ENCODE data around the gene CCSER1. TPM values are rescaled to one million over a fixed set of nuclear protein-coding genes. Genes with fewer than 3 reads are reported as not detected.

The CCSER1 gene
- total RNA-seq, 1 experiment from 2014 or later: 4.1 TPM

DNA sequence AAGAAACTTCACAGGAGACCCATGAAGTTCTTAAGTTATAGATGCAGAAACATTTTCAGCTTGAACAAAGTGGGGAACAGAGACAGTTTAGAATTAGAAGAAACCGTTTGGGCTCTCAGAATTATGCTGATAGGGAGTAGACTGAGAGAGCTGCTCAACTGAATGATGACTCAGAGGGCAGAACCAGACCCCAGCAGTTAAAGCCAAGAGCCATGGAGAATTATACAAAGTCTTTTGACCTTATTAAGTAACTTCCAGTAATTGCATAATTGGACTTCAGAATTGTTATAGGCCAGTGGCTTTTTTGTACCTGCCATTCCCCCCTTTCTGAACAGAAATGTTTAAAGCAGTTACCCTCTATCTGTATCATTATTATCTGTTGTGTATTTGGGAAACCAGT lies 642.1 kb downstream of the CCSER1 start:
- Mint-ChIP-seq H3K4me1 (ENCODE audit: low read depth, unreplicated experiment) (no peaks in the 10 kb centered on the region), H3K9me3 (ENCODE audit: unreplicated experiment) (no peaks in the 10 kb centered on the region), H3K4me3 (ENCODE audit: unreplicated experiment) (no peak overlapping the region), H3K36me3 (ENCODE audit: insufficient read depth, unreplicated experiment) (no peaks in the 10 kb centered on the region), H3K27ac (ENCODE audit: unreplicated experiment) (no peak overlapping the region), H3K27me3 (ENCODE audit: insufficient read depth, unreplicated experiment) (no peaks in the 10 kb centered on the region)
- H3K36me3 ChIP-seq (ENCODE audit: control insufficient read depth, insufficient read depth, low read length): no peaks in the 10 kb centered on the region
- H3K9me3 ChIP-seq: no peaks in the 10 kb centered on the region
- ChIA-PET POLR2A (no interaction called here), CTCF (no interaction called here)
- intact Hi-C loops (cut with micrococcal nuclease; ENCODE audit: unreplicated experiment): no loop called here
- TF ChIP-seq, protein P1, sequence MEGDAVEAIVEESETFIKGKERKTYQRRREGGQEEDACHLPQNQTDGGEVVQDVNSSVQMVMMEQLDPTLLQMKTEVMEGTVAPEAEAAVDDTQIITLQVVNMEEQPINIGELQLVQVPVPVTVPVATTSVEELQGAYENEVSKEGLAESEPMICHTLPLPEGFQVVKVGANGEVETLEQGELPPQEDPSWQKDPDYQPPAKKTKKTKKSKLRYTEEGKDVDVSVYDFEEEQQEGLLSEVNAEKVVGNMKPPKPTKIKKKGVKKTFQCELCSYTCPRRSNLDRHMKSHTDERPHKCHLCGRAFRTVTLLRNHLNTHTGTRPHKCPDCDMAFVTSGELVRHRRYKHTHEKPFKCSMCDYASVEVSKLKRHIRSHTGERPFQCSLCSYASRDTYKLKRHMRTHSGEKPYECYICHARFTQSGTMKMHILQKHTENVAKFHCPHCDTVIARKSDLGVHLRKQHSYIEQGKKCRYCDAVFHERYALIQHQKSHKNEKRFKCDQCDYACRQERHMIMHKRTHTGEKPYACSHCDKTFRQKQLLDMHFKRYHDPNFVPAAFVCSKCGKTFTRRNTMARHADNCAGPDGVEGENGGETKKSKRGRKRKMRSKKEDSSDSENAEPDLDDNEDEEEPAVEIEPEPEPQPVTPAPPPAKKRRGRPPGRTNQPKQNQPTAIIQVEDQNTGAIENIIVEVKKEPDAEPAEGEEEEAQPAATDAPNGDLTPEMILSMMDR (IDR thresholded peaks at IDR 0.05; ENCODE audit: insufficient read depth in 1 of 2, low read depth in 1 of 2, low read length in 1 of 2, severe bottlenecking in 1 of 2, unreplicated experiment in 1 of 2): no peak
- H3K4me1 ChIP-seq: no peaks in the 10 kb centered on the region
- DNase-seq: no peak
- no peak overlapping the region for H3K4me3 ChIP-seq (ENCODE audit: low read depth, low read length)
- BruUV-seq (replicated peaks): no TSS peak
- H3K27me3 ChIP-seq (replicated peaks; ENCODE audit: control insufficient read depth, insufficient read depth, low read length): no peaks in the 10 kb centered on the region

DNA sequence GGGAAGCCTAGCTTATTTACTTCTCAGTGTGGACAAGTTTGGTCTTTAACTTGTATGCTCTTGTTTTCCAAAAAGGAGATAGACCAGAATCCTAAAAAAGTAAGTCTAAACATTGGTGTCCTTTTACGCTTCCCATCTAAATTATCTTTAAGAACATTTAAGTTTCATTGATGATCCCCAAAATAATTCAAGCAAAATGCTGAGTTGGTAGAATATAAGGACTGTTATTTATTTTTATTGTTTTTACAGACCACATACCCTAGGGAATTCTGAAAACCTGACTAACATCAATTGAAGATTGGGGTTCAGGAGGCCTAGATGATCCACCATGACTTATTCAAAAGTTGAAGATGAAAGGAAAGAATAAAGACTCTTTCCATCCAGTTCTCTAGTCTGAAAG lies 653.0 kb downstream of the CCSER1 start:
- no peaks in the 10 kb centered on the region for H3K36me3 ChIP-seq (ENCODE audit: control insufficient read depth, insufficient read depth, low read length)
- no peak for DNase-seq
- ChIA-PET POLR2A (no interaction called here), CTCF (no interaction called here)
- H3K27me3 ChIP-seq (replicated peaks; ENCODE audit: control insufficient read depth, insufficient read depth, low read length): no peaks in the 10 kb centered on the region
- no TSS peak for BruUV-seq (replicated peaks)
- H3K4me1 ChIP-seq: no peaks in the 10 kb centered on the region
- no peaks in the 10 kb centered on the region for H3K9me3 ChIP-seq
- H3K9me3 Mint-ChIP-seq (ENCODE audit: unreplicated experiment): no peaks in the 10 kb centered on the region
- no peak overlapping the region for H3K4me3 Mint-ChIP-seq (ENCODE audit: unreplicated experiment)
- no peaks in the 10 kb centered on the region for H3K36me3 Mint-ChIP-seq (ENCODE audit: insufficient read depth, unreplicated experiment)
- intact Hi-C loops (cut with micrococcal nuclease; ENCODE audit: unreplicated experiment): loop anchor here (1.0 kb wide), 1 partner anchor 33 kb away; no protein-coding TSS in a partner anchor
- no peaks in the 10 kb centered on the region for H3K27me3 Mint-ChIP-seq (ENCODE audit: insufficient read depth, unreplicated experiment)
- TF ChIP-seq, protein P1 (IDR thresholded peaks at IDR 0.05; ENCODE audit: insufficient read depth in 1 of 2, low read depth in 1 of 2, low read length in 1 of 2, severe bottlenecking in 1 of 2, unreplicated experiment in 1 of 2): no peak
- no peaks in the 10 kb centered on the region for H3K4me1 Mint-ChIP-seq (ENCODE audit: low read depth, unreplicated experiment)
- H3K27ac Mint-ChIP-seq (ENCODE audit: unreplicated experiment): no peak overlapping the region
- H3K4me3 ChIP-seq (ENCODE audit: low read depth, low read length): no peak overlapping the region

DNA sequence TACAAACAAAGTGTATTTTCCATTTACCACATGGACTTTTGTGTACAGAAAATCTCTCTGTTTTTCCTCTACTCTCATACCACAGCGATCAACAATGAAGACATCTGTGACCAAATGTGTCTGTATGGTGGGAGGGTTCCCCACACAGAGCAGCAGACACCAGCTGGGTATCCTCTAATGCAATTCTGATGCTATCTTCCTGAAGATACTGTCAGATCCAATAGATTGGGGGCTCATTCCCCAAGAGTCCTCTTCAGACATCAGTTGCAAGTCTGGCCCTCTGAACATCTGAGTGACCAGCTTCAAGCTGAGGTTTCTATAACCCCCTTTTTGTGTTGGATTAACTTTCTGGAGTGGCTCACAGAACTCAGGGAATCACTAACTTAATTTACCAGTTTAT lies 659.4 kb downstream of the CCSER1 start:
- Histone ChIP-seq H3K4me1 (no peaks in the 10 kb centered on the region), H3K36me3 (ENCODE audit: control insufficient read depth, insufficient read depth, low read length) (no peaks in the 10 kb centered on the region), H3K4me3 (ENCODE audit: low read depth, low read length) (no peak overlapping the region), H3K27me3 (replicated peaks; ENCODE audit: control insufficient read depth, insufficient read depth, low read length) (no peaks in the 10 kb centered on the region), H3K9me3 (no peaks in the 10 kb centered on the region)
- H3K4me1 Mint-ChIP-seq (ENCODE audit: low read depth, unreplicated experiment): no peaks in the 10 kb centered on the region
- POLR2A ChIA-PET: no interaction called here
- no TSS peak for BruUV-seq (replicated peaks)
- H3K4me3 Mint-ChIP-seq (ENCODE audit: unreplicated experiment): no peak overlapping the region
- no peaks in the 10 kb centered on the region for H3K9me3 Mint-ChIP-seq (ENCODE audit: unreplicated experiment)
- CTCF ChIA-PET: no interaction called here
- intact Hi-C loops (cut with micrococcal nuclease; ENCODE audit: unreplicated experiment): no loop called here
- H3K27me3 Mint-ChIP-seq (ENCODE audit: insufficient read depth, unreplicated experiment): no peaks in the 10 kb centered on the region
- DNase-seq: no peak
- no peaks in the 10 kb centered on the region for H3K36me3 Mint-ChIP-seq (ENCODE audit: insufficient read depth, unreplicated experiment)
- no peak overlapping the region for H3K27ac Mint-ChIP-seq (ENCODE audit: unreplicated experiment)
- TF ChIP-seq, protein P1 (IDR thresholded peaks at IDR 0.05; ENCODE audit: insufficient read depth in 1 of 2, low read depth in 1 of 2, low read length in 1 of 2, severe bottlenecking in 1 of 2, unreplicated experiment in 1 of 2): no peak

All from Caco-2 (cell line).